Measurements from ENCODE around the gene IGBP1. TPM values are rescaled to one million over a fixed set of nuclear protein-coding genes. Genes with fewer than 3 reads are reported as not detected.
A peak's percentile ranks its signal among the peaks of the same experiment; 100 is the strongest.

The IGBP1 gene
- total RNA-seq, 1 donor from 2014 or later, result 29.8 TPM

DNA sequence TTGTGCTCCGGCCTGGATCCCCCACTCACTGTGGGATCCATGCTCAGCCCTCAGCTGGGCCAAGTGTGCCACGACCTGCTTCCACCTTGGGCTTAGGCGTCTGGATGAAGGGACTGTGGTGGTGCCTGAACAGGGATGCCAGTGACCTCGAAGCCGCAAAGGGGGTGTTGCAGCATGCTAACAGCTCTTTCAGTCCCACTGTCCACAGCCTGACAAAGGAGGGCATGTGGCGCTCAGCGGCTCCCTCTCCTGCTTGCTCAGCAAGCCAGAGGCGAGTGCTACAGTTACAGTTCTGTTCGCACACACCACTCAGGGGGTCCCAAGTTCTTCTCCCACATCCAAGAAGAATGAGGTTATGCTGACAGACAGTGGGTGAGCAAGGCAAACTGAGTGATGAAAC, 5.2 kb upstream of the IGBP1 start:
- Mint-ChIP-seq H3K9me3 (no peaks in the 10 kb centered on the region), H3K27ac (no peak overlapping the region), H3K36me3 (ENCODE audit: low read depth) (no peaks in the 10 kb centered on the region), H3K27me3 (ENCODE audit: insufficient read depth) (peaks cover 2% of the 10 kb centered on the region), H3K4me3 (no peak overlapping the region), H3K4me1 (ENCODE audit: low read depth) (peaks cover 11% of the 10 kb centered on the region)
- DNase-seq (ENCODE audit: low spot score), result no peak
- intact Hi-C loops (cut with micrococcal nuclease), result no loop called here

DNA sequence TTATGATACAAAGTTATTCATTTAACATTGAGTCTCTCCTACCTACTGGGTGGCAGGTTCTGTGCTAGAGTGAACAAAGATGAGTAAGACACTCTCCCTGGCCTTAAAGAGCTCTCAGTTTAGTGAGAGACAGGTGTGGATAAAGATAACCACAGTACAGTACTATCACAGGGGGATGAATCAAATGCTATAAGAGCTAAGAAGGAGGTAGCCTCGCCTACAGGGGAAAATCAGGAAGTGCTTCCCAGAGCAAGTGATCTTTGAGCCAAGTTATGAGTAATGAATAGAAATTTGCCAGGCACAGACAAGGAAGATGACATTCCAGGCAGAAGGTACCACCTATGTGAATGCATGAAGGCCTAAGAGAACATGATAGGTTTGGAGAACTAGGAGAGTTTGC, 3.4 kb upstream of the IGBP1 start:
- peaks cover 2% of the 10 kb centered on the region for H3K36me3 Mint-ChIP-seq (ENCODE audit: low read depth)
- intact Hi-C loops (cut with micrococcal nuclease), result loop anchor here (5.0 to 10.0 kb wide), 4 partner anchors 535 to 1633 kb away; partner anchors contain the start of genes IL2RG, MED12 and YIPF6
- no peaks in the 10 kb centered on the region for H3K9me3 Mint-ChIP-seq
- no peak overlapping the region for H3K27ac Mint-ChIP-seq
- peaks cover 13% of the 10 kb centered on the region for H3K4me1 Mint-ChIP-seq (ENCODE audit: low read depth)
- no peak overlapping the region for H3K4me3 Mint-ChIP-seq
- no peak for DNase-seq (ENCODE audit: low spot score)
- peaks cover 2% of the 10 kb centered on the region for H3K27me3 Mint-ChIP-seq (ENCODE audit: insufficient read depth)

DNA sequence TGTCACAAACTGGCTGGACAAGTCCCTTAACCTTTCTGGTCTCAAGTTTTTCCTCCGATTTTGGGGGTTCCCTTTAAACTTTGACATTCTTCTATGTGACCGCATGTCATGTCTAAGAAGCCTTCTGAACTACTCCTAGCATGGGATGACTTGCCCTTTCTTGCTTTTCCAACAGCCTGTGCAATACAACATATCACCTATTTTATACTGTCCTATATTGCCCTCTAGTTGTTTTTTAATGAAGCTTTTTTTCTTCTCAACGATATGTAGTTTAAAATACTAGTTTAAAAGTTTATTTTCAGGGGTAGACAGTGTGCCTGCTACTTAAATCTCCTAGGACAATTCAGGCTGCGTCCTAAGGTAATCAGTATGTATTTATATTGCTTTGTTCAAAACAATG, 1.0 kb upstream of the IGBP1 start:
- Mint-ChIP-seq H3K4me1 (ENCODE audit: low read depth) (peaks cover 28% of the 10 kb centered on the region), H3K4me3 (peak overlapping the region; percentile 57), H3K27ac (peak overlapping the region; percentile 72), H3K27me3 (ENCODE audit: insufficient read depth) (no peaks in the 10 kb centered on the region), H3K9me3 (no peaks in the 10 kb centered on the region), H3K36me3 (ENCODE audit: low read depth) (peaks cover 12% of the 10 kb centered on the region)
- intact Hi-C loops (cut with micrococcal nuclease), result loop anchor here (2.0 to 10.0 kb wide), 8 partner anchors 101 to 1635 kb away; partner anchors contain the start of genes EFNB1, IL2RG, MED12 and YIPF6
- no peak for DNase-seq (ENCODE audit: low spot score)

DNA sequence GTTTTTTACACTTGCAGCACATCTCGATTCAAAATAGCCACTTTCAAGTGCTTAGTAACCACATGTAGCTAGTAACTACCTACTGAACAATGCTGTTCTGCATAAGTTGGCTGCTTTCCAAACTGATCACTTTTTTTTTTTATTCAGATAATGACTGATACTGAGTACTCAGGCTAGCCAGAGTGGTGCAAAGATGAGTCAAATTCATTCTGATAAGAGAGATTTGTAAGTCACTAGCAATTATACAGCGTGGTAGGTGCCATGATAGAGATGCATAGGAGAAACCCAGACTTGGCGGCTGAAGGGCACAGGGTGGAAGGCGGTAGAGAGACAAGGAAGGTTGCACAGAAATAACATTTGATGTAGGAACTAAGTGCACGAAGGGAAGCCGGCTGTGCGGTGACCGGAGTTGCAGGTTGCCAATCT, 357 bp upstream of the IGBP1 start:
- Mint-ChIP-seq H3K27me3 (ENCODE audit: insufficient read depth) (no peaks in the 10 kb centered on the region), H3K4me1 (ENCODE audit: low read depth) (peaks cover 32% of the 10 kb centered on the region), H3K4me3 (peak overlapping the region; percentile 99), H3K9me3 (no peaks in the 10 kb centered on the region), H3K36me3 (ENCODE audit: low read depth) (peaks cover 15% of the 10 kb centered on the region), H3K27ac (peak overlapping the region; percentile 97)
- intact Hi-C loops (cut with micrococcal nuclease), result loop anchor here (1.0 to 10.0 kb wide), 10 partner anchors 102 to 1636 kb away; partner anchors contain the start of genes EFNB1, IL2RG, MED12 and YIPF6
- no peak for DNase-seq (ENCODE audit: low spot score)

DNA sequence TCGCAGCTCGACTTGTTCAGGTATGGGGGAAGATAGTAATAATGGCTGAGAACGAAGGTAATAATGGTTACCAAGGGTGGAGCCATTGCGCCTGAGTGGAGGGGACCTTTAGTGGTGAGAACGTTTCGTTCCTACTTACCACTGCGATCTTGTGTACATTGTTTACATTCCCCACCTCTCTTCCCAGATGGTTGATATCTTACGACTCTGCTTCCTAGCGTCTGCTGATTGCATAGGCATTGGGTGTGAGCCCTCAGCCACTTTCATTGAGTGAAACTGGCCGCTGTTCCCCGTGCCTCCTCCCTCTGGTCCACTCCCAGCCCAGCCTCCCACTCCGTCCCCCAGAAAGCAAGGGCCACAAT, 850 bp downstream of the IGBP1 start:
- intact Hi-C loops (cut with micrococcal nuclease), result loop anchor here (5.0 to 10.0 kb wide), 4 partner anchors 531 to 1637 kb away; partner anchors contain the start of genes IL2RG, MED12 and YIPF6
- H3K27ac Mint-ChIP-seq, result peak overlapping the region; percentile 97
- H3K36me3 Mint-ChIP-seq (ENCODE audit: low read depth), result peaks cover 15% of the 10 kb centered on the region
- DNase-seq (ENCODE audit: low spot score), result no peak
- H3K4me3 Mint-ChIP-seq, result peak overlapping the region; percentile 99
- H3K27me3 Mint-ChIP-seq (ENCODE audit: insufficient read depth), result no peaks in the 10 kb centered on the region
- H3K9me3 Mint-ChIP-seq, result no peaks in the 10 kb centered on the region
- H3K4me1 Mint-ChIP-seq (ENCODE audit: low read depth), result peaks cover 32% of the 10 kb centered on the region

DNA sequence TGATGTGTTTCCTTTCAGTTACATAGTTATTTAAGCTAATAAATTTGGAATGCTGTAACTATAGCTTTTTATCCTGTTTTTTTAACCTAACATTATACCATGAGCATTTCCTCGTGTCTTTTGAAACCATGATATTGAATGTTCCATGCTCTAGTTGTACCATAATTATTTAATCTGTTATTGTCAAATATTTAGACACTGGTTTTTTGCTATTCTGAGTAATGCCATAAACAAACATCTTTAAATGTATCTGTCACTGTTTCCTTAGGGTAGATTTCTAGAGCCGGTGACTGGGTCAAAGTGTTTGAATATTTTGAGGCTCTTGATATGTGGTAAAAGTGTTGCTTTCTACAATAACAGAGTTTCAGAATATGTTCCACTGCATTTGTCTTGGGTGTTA, 5.4 kb downstream of the IGBP1 start:
- Mint-ChIP-seq H3K9me3 (no peaks in the 10 kb centered on the region), H3K27ac (no peak overlapping the region), H3K4me1 (ENCODE audit: low read depth) (peaks cover 30% of the 10 kb centered on the region), H3K36me3 (ENCODE audit: low read depth) (peaks cover 35% of the 10 kb centered on the region), H3K4me3 (no peak overlapping the region), H3K27me3 (ENCODE audit: insufficient read depth) (no peaks in the 10 kb centered on the region)
- intact Hi-C loops (cut with micrococcal nuclease), result loop anchor here (10.0 kb wide), 2 partner anchors 526 to 976 kb away; partner anchors contain the start of genes IL2RG and MED12
- no peak for DNase-seq (ENCODE audit: low spot score)

DNA sequence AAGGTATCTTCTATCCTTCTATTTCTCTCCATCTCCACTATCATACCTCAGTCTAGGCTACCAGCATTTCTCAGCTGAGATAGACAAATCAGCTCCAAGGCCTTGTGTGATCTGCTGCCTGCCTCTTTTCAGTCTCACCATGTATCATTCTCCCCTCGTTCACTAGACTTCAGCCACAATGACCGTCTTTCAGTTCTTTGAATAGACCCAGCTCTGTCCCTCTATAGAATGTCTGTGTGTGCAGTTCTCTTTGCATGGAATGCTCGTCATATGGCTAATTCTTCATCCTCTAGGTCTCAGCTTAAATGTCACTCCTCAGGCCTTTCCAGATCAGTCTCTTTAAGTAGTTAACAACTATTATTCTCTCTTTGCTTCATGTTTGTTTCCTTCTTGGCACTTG, 6.5 kb downstream of the IGBP1 start:
- H3K27ac Mint-ChIP-seq, result peak overlapping the region; percentile 19
- H3K27me3 Mint-ChIP-seq (ENCODE audit: insufficient read depth), result no peaks in the 10 kb centered on the region
- no peaks in the 10 kb centered on the region for H3K9me3 Mint-ChIP-seq
- intact Hi-C loops (cut with micrococcal nuclease), result loop anchor here (10.0 kb wide), 2 partner anchors 525 to 975 kb away; partner anchors contain the start of genes IL2RG and MED12
- peaks cover 33% of the 10 kb centered on the region for H3K36me3 Mint-ChIP-seq (ENCODE audit: low read depth)
- peaks cover 30% of the 10 kb centered on the region for H3K4me1 Mint-ChIP-seq (ENCODE audit: low read depth)
- H3K4me3 Mint-ChIP-seq, result no peak overlapping the region
- DNase-seq (ENCODE audit: low spot score), result no peak

DNA sequence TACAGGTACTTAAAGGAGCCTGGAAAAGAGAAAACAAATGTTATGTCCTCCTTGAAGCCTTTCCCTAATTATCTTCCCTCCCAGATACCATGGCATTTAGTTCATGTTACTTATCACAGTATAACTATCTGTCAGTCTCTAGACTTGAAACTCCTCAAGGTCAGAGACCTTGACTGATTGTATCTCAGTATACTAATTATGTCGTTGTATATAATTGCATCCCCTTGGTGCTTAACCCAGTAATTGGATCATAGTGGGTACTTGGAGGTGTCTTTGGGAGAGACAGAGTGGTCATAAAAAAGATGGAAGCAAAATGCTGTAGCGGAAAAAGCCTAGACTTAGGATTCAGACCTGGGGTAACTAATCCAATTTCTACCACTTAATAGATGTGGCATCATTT, 8.1 kb downstream of the IGBP1 start:
- Mint-ChIP-seq H3K4me1 (ENCODE audit: low read depth) (peaks cover 18% of the 10 kb centered on the region), H3K27me3 (ENCODE audit: insufficient read depth) (no peaks in the 10 kb centered on the region), H3K4me3 (no peak overlapping the region), H3K36me3 (ENCODE audit: low read depth) (peaks cover 30% of the 10 kb centered on the region), H3K9me3 (no peaks in the 10 kb centered on the region), H3K27ac (no peak overlapping the region)
- no peak for DNase-seq (ENCODE audit: low spot score)
- intact Hi-C loops (cut with micrococcal nuclease), result no loop called here

DNA sequence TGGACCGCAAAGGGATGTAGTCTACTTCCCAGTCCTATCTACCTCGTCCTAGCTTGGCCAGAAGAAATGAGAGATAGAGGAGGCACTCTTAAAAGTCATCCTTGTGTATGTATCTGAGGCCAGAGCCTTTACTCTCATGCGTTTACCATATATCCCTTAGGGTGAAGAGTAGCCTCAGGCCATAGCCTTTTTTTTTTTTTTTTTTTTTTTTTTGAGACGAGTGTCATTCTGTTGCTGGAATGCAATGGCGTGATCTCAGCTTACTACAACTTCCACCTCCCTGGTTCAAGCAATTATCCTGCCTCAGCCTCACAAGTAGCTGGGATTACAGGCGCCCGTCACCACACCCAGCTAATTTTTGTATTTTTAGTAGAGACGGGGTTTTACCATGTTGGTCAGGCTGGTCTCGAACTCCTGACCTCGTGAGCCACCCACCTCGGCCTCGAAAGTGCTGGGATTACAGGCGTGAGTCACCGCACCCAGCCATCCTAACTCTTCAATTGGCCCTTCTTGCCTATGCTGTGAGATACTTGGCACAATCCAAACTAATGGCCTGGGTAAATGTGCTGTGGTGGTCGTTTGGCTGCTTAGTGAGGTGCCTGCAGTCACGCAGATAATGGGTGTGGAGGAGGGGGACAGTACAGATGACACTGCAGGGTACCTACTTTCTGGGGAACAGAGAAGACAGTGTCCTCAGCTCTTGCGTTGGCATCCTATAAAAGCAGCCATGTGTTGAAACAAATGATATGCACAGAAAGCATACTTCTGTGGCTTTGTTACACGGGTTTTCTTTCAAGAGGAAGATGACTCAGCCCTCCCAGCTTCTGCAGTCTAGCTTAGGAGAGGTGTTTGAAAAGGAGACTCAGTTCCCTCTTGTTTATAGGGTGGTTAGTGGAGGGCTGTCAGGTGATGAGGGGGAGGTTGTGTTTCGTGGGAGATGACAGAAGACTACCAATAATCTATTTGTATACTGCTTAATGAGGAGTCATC, 33.6 kb downstream of the IGBP1 start:
- intact Hi-C loops (cut with micrococcal nuclease), result loop anchor here (10.0 kb wide), 1 partner anchor 498 kb away; no protein-coding TSS in a partner anchor
- peak; percentile 0 for DNase-seq (ENCODE audit: low spot score)
- Mint-ChIP-seq H3K27me3 (ENCODE audit: insufficient read depth) (peaks cover 3% of the 10 kb centered on the region), H3K9me3 (no peaks in the 10 kb centered on the region), H3K27ac (peak overlapping the region; percentile 64), H3K36me3 (ENCODE audit: low read depth) (peaks cover 15% of the 10 kb centered on the region), H3K4me1 (ENCODE audit: low read depth) (peaks cover 12% of the 10 kb centered on the region), H3K4me3 (peak overlapping the region; percentile 42)

DNA sequence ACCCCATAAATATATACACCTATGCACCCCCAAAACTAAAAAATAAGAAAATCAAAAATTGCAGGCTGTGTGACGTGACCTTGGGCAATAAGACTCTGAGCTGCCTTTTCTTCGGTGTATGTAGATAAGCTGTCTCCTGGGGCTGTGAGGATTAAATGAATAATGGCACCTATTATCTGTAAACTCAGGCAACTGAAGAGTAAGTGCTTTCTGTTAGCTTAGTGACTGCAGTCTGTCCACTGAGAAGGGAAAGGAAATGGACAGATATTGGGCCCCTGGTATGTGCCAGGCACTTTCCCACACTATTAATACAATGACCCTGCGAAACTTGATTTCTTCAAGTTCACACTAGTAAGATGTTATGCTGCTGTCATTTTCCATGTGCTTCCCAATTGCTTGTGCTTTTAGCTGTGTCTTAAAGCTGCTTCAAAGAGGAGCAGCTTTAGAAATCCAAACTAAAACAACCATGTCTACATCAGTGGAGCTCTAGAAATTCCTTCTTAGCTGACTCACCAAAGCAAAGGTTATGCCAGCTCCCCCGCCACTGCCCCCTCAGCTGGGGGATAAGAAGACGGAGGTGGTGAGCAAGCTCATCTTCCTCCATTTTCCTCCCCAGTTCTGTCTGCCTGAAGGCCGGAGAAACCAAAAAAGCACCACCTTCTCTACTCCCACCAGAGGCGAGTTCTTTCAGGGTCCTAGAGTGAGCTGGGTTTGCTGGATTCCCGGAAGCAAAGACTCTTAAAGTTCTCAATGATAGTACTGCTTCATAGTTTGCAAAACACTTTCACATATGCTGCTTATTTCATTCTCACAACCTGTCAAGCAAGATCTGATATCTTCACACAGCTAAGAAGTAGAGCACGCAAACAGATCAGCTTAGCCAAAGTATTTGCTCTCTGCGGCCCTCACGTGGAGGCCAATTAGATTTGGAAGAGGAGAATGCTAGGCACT, 35.3 kb downstream of the IGBP1 start:
- Mint-ChIP-seq H3K36me3 (ENCODE audit: low read depth) (peaks cover 15% of the 10 kb centered on the region), H3K27ac (no peak overlapping the region), H3K27me3 (ENCODE audit: insufficient read depth) (peaks cover 8% of the 10 kb centered on the region), H3K9me3 (no peaks in the 10 kb centered on the region), H3K4me1 (ENCODE audit: low read depth) (peaks cover 12% of the 10 kb centered on the region), H3K4me3 (no peak overlapping the region)
- intact Hi-C loops (cut with micrococcal nuclease), result loop anchor here (10.0 kb wide), 1 partner anchor 496 kb away; no protein-coding TSS in a partner anchor
- no peak for DNase-seq (ENCODE audit: low spot score)

DNA sequence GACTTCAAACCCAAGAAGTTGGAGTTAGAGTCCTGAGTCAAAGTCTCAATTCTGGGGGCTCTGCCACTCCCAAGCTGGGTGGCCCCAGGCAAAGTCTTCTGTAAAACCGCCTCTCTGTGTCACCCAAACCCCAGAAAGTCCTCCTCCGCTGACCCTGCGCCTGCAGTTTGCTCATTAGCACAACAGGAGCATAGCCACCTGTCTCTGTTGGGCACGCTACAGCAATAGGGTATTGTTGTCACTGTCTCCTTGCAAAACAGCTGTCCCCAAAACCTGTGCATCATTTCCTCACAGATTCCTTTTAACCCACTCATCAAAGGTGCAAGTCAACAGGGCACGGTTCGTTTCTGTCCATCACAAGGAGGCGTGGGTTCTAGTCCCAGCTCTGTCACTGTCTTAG, 36.0 kb downstream of the IGBP1 start:
- Mint-ChIP-seq H3K4me3 (no peak overlapping the region), H3K36me3 (ENCODE audit: low read depth) (peaks cover 15% of the 10 kb centered on the region), H3K27ac (no peak overlapping the region), H3K27me3 (ENCODE audit: insufficient read depth) (peaks cover 8% of the 10 kb centered on the region), H3K9me3 (no peaks in the 10 kb centered on the region), H3K4me1 (ENCODE audit: low read depth) (peaks cover 16% of the 10 kb centered on the region)
- intact Hi-C loops (cut with micrococcal nuclease), result loop anchor here (10.0 kb wide), 1 partner anchor 496 kb away; no protein-coding TSS in a partner anchor
- no peak for DNase-seq (ENCODE audit: low spot score)

DNA sequence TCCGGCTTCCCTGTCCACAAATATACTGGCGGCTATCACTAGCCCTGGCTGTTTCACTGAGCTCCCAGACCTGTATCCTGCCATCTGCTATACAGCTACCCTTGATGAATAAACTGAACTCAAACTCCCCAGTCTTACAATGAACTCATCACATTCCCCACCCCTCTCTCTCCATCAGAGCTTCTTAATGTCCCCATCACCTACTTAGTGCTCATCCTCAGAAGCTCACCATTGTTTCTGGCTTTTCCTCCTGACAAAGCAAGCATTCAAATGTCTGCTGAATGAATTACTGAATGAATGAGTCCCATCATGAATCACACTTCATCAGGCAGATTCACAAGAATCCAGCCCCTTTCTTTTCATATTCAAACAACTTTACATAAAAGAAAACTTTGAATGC, 38.4 kb downstream of the IGBP1 start:
- peaks cover 7% of the 10 kb centered on the region for H3K36me3 Mint-ChIP-seq (ENCODE audit: low read depth)
- H3K27me3 Mint-ChIP-seq (ENCODE audit: insufficient read depth), result peaks cover 8% of the 10 kb centered on the region

More for the DNA sequence above, 38.4 kb downstream of the IGBP1 start:
- Mint-ChIP-seq H3K4me1 (ENCODE audit: low read depth) (peaks cover 25% of the 10 kb centered on the region), H3K9me3 (no peaks in the 10 kb centered on the region), H3K4me3 (no peak overlapping the region), H3K27ac (no peak overlapping the region)
- intact Hi-C loops (cut with micrococcal nuclease), result no loop called here
- DNase-seq (ENCODE audit: low spot score), result no peak
